CD4-positive, alpha-beta T cell (primary cell): Measurements from ENCODE around the gene CYYR1. TPM values are rescaled to one million over a fixed set of nuclear protein-coding genes. Genes with fewer than 3 reads are reported as not detected.

Source experiments
- ATAC-seq: fragments of 200-7000 bp; cut with Tn5 transposase; one replicate; pipeline ENCODE4 v1.10.0; 2022; ENCODE audit warnings: mild to moderate bottlenecking; ENCODE audit not compliant: poor library complexity
- CTCF ChIA-PET: fragments of 350-600 bp; sonication (Branson Sonifier 250); formaldehyde crosslinking; loops from one replicate; lab custom pipeline; 2021; ENCODE audit warnings: antibody characterized with exemption, inconsistent platforms; lab: Charles Lee
- POLR2A ChIA-PET: fragments of 350-600 bp; sonication (Branson Sonifier 250); formaldehyde crosslinking; loops from one replicate; lab custom pipeline; 2021; ENCODE audit warnings: antibody characterized with exemption, inconsistent platforms; lab: Charles Lee
- DNase-seq, 14 experiments: peaks; one replicate each; pipeline ENCODE4 v3.0.0-alpha.2; 2013 to 2020; ENCODE audit warnings: mixed read lengths in 2 of 14
- H3K27ac ChIP-seq, 2 donors: one replicate each; pipeline versions ENCODE4 v1.5.1 to v1.7.0; 2013; ENCODE audit warnings: low read length in 2 of 2, low read depth in 1 of 2, mild to moderate bottlenecking in 1 of 2
- H3K27me3 ChIP-seq, 2 experiments: 1 replicate in 1 of 2; 2 replicates in 1 of 2; pipeline versions ENCODE4 v1.6.1 to v1.7.0; 2013; ENCODE audit warnings: low read length in 2 of 2, control low read depth in 1 of 2, mild to moderate bottlenecking in 1 of 2, moderate library complexity in 1 of 2; ENCODE audit not compliant: insufficient read depth in 2 of 2, control insufficient read depth in 1 of 2
- H3K36me3 ChIP-seq: one replicate; pipeline ENCODE4 v1.6.1; 2013; ENCODE audit warnings: low read length, control low read depth; ENCODE audit not compliant: insufficient read depth
- H3K4me1 ChIP-seq: one replicate; pipeline ENCODE4 v1.6.1; 2013; ENCODE audit warnings: low read length, control low read depth; ENCODE audit not compliant: insufficient read depth
- H3K4me3 ChIP-seq: one replicate; pipeline ENCODE4 v1.5.1; 2013; ENCODE audit warnings: mild to moderate bottlenecking, low read length, moderate library complexity
- H3K9me3 ChIP-seq, 2 experiments: 1 replicate in 1 of 2; 2 replicates in 1 of 2; pipeline versions ENCODE4 v1.6.1 to v1.7.0; 2013; ENCODE audit warnings: low read length in 2 of 2, mild to moderate bottlenecking in 2 of 2, control low read depth in 1 of 2, moderate library complexity in 1 of 2; ENCODE audit not compliant: control insufficient read depth in 1 of 2, insufficient read depth in 1 of 2
- H3K27ac Mint-ChIP-seq: one replicate; pipeline ENCODE4 v1.8.0; 2020; ENCODE audit warnings: mixed read lengths
- H3K27me3 Mint-ChIP-seq: one replicate; pipeline ENCODE4 v1.8.0; 2021; ENCODE audit warnings: mixed read lengths
- H3K36me3 Mint-ChIP-seq: one replicate; pipeline ENCODE4 v1.8.0; 2021; ENCODE audit warnings: low read depth, mixed read lengths
- H3K4me1 Mint-ChIP-seq: one replicate; pipeline ENCODE4 v1.8.0; 2021; ENCODE audit warnings: low read depth, mixed read lengths
- H3K4me3 Mint-ChIP-seq: one replicate; pipeline ENCODE4 v1.8.0; 2020; ENCODE audit warnings: mild to moderate bottlenecking, mixed read lengths
- H3K9me3 Mint-ChIP-seq: one replicate; pipeline ENCODE4 v1.8.0; 2020; ENCODE audit warnings: mixed read lengths
- CTCF ChIP-seq: fragments of 200-600 bp; IDR thresholded peaks from one replicate; pipeline ENCODE4 v1.8.0; 2022; ENCODE audit warnings: antibody characterized with exemption, mild to moderate bottlenecking
- intact Hi-C, 2 experiments: fragments of 100-400 bp; cut with DNase I in 1 of 2; cut with micrococcal nuclease in 1 of 2; formaldehyde crosslinking; loops; one replicate each; pipeline versions ENCODE4 v1.15.1 to v1.9.0; 2023 to 2025; cut with DNase I, micrococcal nuclease
- total RNA-seq, 174 experiments: library from RNA in 2 of 174; stranded (reverse) in 2 of 174; gene quantifications; one replicate each; pipeline ENCODE4 v1.2.3 and lab custom pipeline; 2021 to 2026

Gene CYYR1
- total RNA-seq, 2 experiments from 2014 or later, result not detected

GRCh38 chr21:26448751-26449150 lies 124.3 kb downstream of the CYYR1 start:
- H3K9me3 ChIP-seq, result no peaks in the 10 kb centered on the region
- no peak overlapping the region for H3K27ac Mint-ChIP-seq
- H3K4me3 ChIP-seq, result no peak overlapping the region
- POLR2A ChIA-PET, result no interaction called here
- intact Hi-C loops, result no loop called here
- no peaks in the 10 kb centered on the region for H3K27me3 ChIP-seq
- H3K9me3 Mint-ChIP-seq, result no peaks in the 10 kb centered on the region
- DNase-seq, result no peak
- H3K4me3 Mint-ChIP-seq, result no peak overlapping the region
- no peaks in the 10 kb centered on the region for H3K27me3 Mint-ChIP-seq
- no peaks in the 10 kb centered on the region for H3K36me3 Mint-ChIP-seq
- H3K36me3 ChIP-seq, result no peaks in the 10 kb centered on the region
- CTCF ChIA-PET, result no interaction called here
- ATAC-seq, result no peak
- no peaks in the 10 kb centered on the region for H3K4me1 ChIP-seq
- no peaks in the 10 kb centered on the region for H3K4me1 Mint-ChIP-seq
- TF ChIP-seq CTCF, result no peak
- no peak overlapping the region for H3K27ac ChIP-seq

DNA sequence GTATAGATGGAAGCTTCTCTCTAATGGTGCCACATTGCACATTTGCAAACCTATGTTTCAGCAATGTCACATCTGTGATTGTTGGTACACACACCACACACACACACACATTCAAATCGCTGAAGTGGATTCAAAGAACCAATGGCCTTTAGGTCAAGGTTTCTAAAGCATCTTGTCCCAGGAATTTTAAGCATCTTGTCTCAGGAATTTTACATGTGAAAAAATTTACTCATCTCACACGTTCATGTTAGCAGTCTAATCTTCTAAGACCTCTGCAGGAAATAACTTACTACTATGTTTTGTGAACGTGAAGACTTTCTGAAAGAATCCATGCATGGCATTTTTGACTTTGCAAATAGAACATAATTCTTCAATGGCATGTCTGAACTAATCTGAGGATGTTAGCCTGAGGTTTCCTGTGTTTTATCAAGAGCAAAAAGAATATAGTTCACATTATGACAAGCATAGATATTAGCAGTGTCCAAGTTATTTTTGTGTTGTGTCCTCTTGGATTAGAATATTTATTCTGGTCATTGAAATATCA lies 125.1 kb downstream of the CYYR1 start:
- Histone ChIP-seq H3K4me1 (no peaks in the 10 kb centered on the region), H3K9me3 (no peaks in the 10 kb centered on the region), H3K36me3 (no peaks in the 10 kb centered on the region), H3K27me3 (no peaks in the 10 kb centered on the region), H3K4me3 (no peak overlapping the region), H3K27ac (no peak overlapping the region)
- ATAC-seq (no peak), DNase-seq (no peak)
- ChIA-PET POLR2A (no interaction called here), CTCF (no interaction called here)
- H3K27ac Mint-ChIP-seq, result no peak overlapping the region
- no peak for TF ChIP-seq CTCF
- no peaks in the 10 kb centered on the region for H3K9me3 Mint-ChIP-seq
- intact Hi-C loops, result no loop called here
- H3K4me1 Mint-ChIP-seq, result no peaks in the 10 kb centered on the region
- H3K36me3 Mint-ChIP-seq, result no peaks in the 10 kb centered on the region
- no peaks in the 10 kb centered on the region for H3K27me3 Mint-ChIP-seq
- H3K4me3 Mint-ChIP-seq, result no peak overlapping the region

GRCh38 chr21:26445440-26445839 lies 127.6 kb downstream of the CYYR1 start:
- intact Hi-C loops, result no loop called here
- DNase-seq, result no peak
- CTCF ChIA-PET, result no interaction called here

More at GRCh38 chr21:26445440-26445839, 127.6 kb downstream of the CYYR1 start:
- H3K36me3 Mint-ChIP-seq, result no peaks in the 10 kb centered on the region
- no peak for TF ChIP-seq CTCF
- H3K4me1 Mint-ChIP-seq, result no peaks in the 10 kb centered on the region
- no peak overlapping the region for H3K4me3 Mint-ChIP-seq
- Histone ChIP-seq H3K27ac (no peak overlapping the region), H3K36me3 (no peaks in the 10 kb centered on the region), H3K4me1 (no peaks in the 10 kb centered on the region), H3K9me3 (no peaks in the 10 kb centered on the region), H3K27me3 (no peaks in the 10 kb centered on the region), H3K4me3 (no peak overlapping the region)
- ATAC-seq, result no peak
- no peaks in the 10 kb centered on the region for H3K27me3 Mint-ChIP-seq
- no peaks in the 10 kb centered on the region for H3K9me3 Mint-ChIP-seq
- POLR2A ChIA-PET, result no interaction called here
- no peak overlapping the region for H3K27ac Mint-ChIP-seq
